Brain microvascular endothelial cell (primary cell): ENCODE measurements around the gene COMMD2.

ENCODE experiments used
- DNase-seq: peaks from one replicate; pipeline ENCODE4 v3.0.0-alpha.2; 2020
- H3K27ac ChIP-seq: fragments of 250-450 bp; sonication (Bioruptor Pico); 2 replicates; pipeline ENCODE4 v1.5.1; 2020; ENCODE audit warnings: mild to moderate bottlenecking, moderate library complexity
- H3K27me3 ChIP-seq: fragments of 250-450 bp; sonication (Bioruptor Pico); replicated peaks from 2 replicates; pipeline ENCODE4 v1.5.1; 2020; ENCODE audit warnings: mild to moderate bottlenecking
- H3K36me3 ChIP-seq: fragments of 250-450 bp; sonication (Bioruptor Pico); replicated peaks from 2 replicates; pipeline ENCODE4 v1.5.1; 2020; ENCODE audit warnings: mild to moderate bottlenecking
- H3K4me3 ChIP-seq: 2 replicates; pipeline ENCODE4 v1.5.1; 2011; ENCODE audit warnings: low read depth, mild to moderate bottlenecking, control low read depth, low read length, moderate library complexity
- in situ Hi-C: cut with HindIII; loops from 2 replicates; pipeline ENCODE4 v1.10.0; 2017; ENCODE audit warnings: low sequenced_read_pairs, low pct_ligation_motif_present
- TF ChIP-seq, protein P1 (sequence below): IDR thresholded peaks from 2 replicates; pipeline ENCODE4 v1.5.1; 2011; ENCODE audit warnings: low read depth, mild to moderate bottlenecking, moderate library complexity, low read length, control low read depth, inconsistent platforms; ENCODE audit errors: missing control alignments

COMMD2 gene

DNA sequence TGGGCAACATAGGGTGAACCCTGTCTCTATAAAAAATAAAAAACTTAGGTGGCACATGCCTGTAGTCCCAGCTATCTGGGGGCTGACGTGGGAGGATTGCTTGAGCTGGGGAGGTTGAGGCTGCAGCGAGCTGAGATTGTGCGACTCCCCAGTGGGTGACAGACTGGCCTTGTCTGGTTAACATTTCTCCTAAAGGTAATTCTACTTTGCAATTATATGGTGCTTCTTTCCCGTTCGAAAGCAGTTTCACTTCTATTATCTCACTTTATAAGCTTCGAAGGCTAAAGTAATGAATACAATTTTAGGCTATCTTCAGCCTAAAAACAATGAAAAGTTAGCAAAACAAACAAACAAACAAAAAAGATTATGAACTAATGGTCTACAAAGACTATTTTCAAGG lies 35.3 kb downstream of the COMMD2 start:
- TF ChIP-seq, protein P1, sequence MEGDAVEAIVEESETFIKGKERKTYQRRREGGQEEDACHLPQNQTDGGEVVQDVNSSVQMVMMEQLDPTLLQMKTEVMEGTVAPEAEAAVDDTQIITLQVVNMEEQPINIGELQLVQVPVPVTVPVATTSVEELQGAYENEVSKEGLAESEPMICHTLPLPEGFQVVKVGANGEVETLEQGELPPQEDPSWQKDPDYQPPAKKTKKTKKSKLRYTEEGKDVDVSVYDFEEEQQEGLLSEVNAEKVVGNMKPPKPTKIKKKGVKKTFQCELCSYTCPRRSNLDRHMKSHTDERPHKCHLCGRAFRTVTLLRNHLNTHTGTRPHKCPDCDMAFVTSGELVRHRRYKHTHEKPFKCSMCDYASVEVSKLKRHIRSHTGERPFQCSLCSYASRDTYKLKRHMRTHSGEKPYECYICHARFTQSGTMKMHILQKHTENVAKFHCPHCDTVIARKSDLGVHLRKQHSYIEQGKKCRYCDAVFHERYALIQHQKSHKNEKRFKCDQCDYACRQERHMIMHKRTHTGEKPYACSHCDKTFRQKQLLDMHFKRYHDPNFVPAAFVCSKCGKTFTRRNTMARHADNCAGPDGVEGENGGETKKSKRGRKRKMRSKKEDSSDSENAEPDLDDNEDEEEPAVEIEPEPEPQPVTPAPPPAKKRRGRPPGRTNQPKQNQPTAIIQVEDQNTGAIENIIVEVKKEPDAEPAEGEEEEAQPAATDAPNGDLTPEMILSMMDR = no peak
- in situ Hi-C loops = no loop called here
- Histone ChIP-seq H3K36me3 (no peaks in the 10 kb centered on the region), H3K27me3 (no peaks in the 10 kb centered on the region), H3K27ac (no peak overlapping the region), H3K4me3 (no peak overlapping the region)
- DNase-seq = no peak

DNA sequence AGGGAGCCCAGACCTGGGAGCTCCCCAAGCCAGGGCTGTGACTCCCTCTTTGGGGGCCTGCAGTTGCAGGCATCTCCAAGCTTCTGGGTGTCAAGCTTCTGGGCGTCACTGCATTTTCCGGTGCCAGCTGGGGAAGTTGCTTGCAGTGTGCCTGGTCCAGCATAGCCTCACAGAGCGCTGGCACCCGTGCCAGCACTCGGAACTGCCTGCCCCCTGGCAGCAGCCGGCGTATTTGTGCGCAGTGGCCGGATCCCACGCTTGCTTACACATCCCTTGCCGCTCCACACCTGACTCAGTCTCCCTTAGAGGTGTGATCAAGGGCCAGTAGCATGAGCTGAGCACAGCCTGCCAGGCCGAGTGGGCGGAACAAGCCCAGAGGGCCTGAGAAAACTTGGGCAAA lies 37.0 kb downstream of the COMMD2 start:
- in situ Hi-C loops = no loop called here
- Histone ChIP-seq H3K36me3 (no peaks in the 10 kb centered on the region), H3K4me3 (no peak overlapping the region), H3K27me3 (no peaks in the 10 kb centered on the region), H3K27ac (no peak overlapping the region)
- DNase-seq = no peak
- TF ChIP-seq, protein P1 = no peak

DNA sequence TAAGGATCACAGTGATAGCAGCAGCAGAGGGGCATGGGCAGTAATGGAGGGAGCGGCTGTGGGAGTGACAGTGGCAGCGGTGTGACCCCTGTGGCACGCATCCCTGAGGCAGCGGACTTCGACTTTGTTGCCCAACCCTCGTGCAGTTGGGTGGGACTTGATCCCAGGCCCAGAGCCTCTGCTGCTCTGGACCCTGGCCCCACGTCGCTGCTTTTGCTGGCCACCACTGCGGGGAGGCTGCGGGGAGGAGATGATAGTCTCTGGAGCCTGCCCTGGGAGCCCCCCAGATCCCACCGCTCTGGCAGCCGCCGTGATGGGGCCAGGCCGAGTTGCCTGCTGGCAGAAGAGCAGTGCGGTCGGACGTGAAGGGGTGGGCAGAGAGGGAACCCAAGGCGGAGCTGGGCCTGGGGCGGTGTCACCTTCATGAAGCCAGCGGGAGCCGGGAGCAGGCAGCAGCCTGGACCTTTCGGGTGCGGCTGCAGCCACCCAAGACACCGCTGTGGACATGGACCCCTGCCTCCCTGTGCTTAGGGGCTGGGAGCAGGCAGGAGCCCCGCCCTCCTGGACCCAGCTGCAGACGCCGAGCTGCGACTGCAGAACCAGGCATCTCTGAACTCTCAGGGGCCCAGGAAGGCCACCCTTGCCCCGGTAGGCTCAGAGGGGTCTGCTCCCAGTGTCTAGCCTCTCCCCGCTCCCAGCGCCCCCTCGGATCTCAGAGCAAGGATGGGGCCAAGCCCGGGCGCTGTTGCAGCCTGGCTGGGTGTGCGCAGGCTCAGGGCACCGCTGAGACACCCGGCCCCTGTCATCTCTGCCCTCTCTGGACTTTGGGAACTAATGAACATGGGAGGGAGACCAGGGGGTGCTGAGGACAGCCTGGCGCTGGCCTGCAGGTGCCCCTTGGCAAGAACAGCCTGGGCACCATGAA lies 38.3 kb downstream of the COMMD2 start:
- DNase-seq = no peak
- no peaks in the 10 kb centered on the region for H3K36me3 ChIP-seq
- TF ChIP-seq, protein P1 = no peak
- H3K4me3 ChIP-seq = no peak overlapping the region
- in situ Hi-C loops = no loop called here
- no peaks in the 10 kb centered on the region for H3K27me3 ChIP-seq
- no peak overlapping the region for H3K27ac ChIP-seq

DNA sequence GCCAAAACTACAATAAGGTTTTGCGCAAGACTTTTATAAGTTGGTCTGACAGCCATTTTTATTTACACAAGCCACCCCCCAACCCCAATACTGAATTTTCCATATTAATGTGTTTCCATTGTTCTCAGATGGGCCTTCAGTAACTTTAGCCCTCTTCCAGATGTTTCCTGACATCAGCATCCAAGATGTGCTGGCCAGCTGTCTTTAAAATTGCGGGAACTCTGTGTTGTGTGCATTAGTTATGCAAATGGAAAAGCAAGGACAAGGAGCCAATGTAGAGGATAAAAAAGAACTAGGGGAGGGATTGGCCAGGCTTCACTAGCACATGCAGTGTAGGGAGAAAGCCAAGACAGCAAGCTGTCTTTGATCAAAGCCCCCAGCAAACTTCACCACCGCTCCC lies 45.4 kb downstream of the COMMD2 start:
- in situ Hi-C loops = no loop called here
- no peak overlapping the region for H3K27ac ChIP-seq
- TF ChIP-seq, protein P1 = no peak
- DNase-seq = no peak
- H3K36me3 ChIP-seq = no peaks in the 10 kb centered on the region
- H3K27me3 ChIP-seq = no peaks in the 10 kb centered on the region
- no peak overlapping the region for H3K4me3 ChIP-seq

DNA sequence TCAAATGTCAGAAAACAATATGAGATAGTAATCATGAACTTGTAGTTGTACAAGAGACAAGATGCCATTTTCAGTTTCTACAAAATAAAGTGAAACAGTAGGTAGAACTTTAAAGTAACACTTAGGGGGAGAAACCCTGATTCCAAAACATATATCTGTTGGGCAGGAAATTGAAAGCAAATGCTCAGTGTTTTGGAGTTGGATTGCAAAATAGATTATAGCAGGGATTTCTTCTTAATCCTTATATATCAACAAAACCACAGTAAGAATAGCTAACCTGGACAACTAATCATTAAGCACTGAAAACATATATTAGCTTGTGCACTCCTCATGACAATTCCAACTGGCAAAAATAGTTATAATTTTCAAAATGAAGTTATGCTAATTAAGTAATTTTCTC lies 46.9 kb downstream of the COMMD2 start:
- H3K36me3 ChIP-seq = no peaks in the 10 kb centered on the region
- TF ChIP-seq, protein P1 = no peak
- in situ Hi-C loops = no loop called here
- no peak overlapping the region for H3K4me3 ChIP-seq
- no peak for DNase-seq
- H3K27me3 ChIP-seq = no peaks in the 10 kb centered on the region
- H3K27ac ChIP-seq = no peak overlapping the region

DNA sequence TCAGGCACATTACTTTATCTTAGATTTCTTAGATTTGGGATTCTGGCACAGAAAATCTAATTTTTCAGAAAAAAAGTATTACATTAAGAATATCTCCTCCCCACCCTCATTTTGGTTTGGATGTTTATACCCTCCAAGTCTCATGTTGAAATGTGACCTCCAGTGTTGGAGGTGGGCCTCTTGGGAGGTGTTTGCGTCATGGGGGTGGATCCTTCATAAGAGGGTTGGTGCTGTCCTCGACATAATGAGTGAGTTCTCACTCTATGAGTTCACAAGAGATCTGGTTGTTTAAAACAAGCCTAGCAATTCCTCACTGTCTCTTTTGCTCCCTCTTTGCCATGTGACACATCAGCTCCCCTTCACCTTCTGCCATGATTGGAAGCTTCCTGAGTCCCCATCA lies 48.8 kb downstream of the COMMD2 start:
- no peaks in the 10 kb centered on the region for H3K36me3 ChIP-seq
- in situ Hi-C loops = no loop called here
- TF ChIP-seq, protein P1 = no peak
- H3K27ac ChIP-seq = peak overlapping the region; percentile 63
- no peak for DNase-seq
- H3K27me3 ChIP-seq = no peaks in the 10 kb centered on the region
- H3K4me3 ChIP-seq = no peak overlapping the region
